ENCODE measurements around the gene ARL2BP.

Gene ARL2BP

DNA sequence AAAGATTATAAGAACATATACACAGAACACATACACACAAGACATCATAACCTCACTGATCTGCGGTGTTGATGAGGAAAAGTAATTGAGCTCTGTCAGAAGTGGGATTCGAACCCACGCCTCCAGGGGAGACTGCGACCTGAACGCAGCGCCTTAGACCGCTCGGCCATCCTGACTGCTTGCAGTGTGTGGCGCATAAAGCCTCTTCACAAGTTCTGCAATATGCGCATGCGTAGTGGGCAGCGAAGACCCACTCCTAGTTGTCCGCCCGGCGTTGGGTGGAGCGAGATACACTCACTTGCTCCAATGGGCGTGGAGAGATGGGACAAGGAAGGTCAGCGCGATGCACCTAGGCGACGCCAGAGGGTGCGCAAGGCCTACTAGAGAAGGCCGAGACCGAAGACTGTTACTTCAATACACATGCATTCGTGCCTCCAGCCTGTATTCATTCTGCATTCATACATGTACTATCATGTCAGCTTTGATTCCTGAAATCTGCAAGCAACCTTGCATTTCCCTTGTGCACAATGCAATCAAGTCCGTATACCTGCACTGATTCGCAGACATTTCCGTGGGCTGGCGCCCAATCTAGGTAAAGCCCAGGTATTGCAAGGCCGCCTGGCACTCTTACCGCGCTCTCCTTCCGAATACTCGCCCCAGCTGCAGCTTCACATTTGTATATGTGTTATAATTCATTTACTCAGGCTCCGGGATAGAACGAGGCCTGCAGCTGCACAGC lies 55.5 kb downstream of the ARL2BP start:
- DNase-seq (ENCODE audit: low read depth, low spot score), result peak; percentile 99
- in situ Hi-C loops (cut with HindIII; ENCODE audit: low sequenced_read_pairs), result no loop called here
- H3K4me3 ChIP-seq (ENCODE audit: low read depth, low read length), result peak overlapping the region; percentile 56
- TF ChIP-seq CTCF (IDR thresholded peaks at IDR 0.05; ENCODE audit: low read depth, low read length), result peak; percentile 94

DNA sequence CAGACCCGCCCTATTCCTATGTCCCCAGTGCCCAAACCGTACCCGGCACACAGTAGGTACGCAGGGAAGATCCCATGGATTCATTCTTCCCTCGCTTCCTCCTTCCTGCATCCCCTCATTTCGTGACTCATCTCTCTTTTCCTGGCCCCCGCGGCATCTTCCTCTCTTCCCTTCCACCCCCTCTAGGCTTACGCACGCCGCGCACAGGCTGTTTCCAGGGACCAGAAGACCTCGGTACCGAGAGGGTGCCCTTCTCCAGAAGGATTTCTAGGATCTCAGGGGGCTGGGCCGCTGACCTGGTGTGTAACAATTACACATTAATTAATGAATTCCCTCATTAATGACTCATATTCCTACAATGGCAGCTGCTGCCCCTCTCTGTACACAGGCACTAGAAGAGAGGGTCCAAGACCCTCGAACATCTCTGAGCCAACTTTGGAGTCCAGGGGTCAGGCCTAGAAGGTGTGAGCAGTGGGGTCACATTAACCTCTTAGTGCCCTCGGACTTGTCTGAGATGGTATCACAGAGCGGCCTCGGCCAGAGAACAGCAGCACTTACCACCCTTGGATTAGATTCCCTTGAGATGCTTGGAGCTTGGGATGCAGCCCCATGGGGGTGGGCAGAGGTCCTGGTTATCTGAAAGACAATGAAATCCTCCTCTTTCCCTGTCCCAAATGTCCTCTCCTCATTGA lies 56.2 kb downstream of the ARL2BP start:
- TF ChIP-seq CTCF (IDR thresholded peaks at IDR 0.05; ENCODE audit: low read depth, low read length), result no peak
- no peak overlapping the region for H3K4me3 ChIP-seq (ENCODE audit: low read depth, low read length)
- in situ Hi-C loops (cut with HindIII; ENCODE audit: low sequenced_read_pairs), result no loop called here
- DNase-seq (ENCODE audit: low read depth, low spot score), result no peak
